ENCODE results near the gene PNPLA5. TPM values are rescaled to one million over a fixed set of nuclear protein-coding genes. Genes with fewer than 3 reads are reported as not detected.

PNPLA5 gene
- total RNA-seq, 1 experiment from 2014 or later, result 5.3 TPM

DNA sequence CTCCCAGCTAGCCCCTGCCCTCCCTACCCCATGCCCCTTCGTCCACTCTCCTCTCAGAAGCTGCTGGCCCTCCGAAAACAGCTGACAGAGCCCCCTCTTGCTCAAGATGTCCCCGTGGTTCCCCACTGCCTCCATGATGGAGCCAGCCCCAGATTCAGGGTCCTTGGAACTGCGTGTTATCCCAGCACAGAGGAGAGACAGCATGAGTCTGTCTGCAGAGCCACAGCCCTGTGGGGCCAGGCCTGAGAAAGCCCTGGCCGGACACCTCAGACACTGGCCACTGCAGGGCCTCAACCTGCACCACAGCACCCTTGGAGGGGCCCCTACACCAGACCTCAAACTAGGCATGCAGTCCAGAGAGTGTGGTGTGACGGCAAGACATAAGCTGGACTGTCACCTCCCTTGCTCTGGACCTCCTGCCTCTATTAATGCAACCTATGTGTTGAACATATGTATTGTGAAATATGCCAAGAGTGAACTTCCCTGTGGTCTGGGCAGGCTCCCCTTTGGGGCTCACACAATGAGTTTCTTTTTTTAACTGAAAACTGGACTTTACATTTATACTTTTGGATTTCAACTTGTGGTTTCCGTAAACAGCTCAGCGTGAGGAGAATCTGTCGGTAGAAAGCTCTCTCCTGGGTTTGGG, 9.6 kb downstream of the PNPLA5 start:
- H3K4me1 Mint-ChIP-seq, result peaks cover 4% of the 10 kb centered on the region
- no peak overlapping the region for H3K27ac Mint-ChIP-seq
- DNase-seq (ENCODE audit: low spot score), result no peak
- no peaks in the 10 kb centered on the region for H3K27me3 Mint-ChIP-seq (ENCODE audit: low read depth)
- ATAC-seq, result no peak
- ChIA-PET POLR2A (no interaction called here), CTCF (interaction anchor here (0.6 to 4.5 kb wide), 50 partner anchors 8 to 802 kb away, joined by 3 to 162 read pairs (median 5); partner anchors contain the start of genes EFCAB6, PNPLA3, PNPLA5 and SAMM50)
- H3K9me3 Mint-ChIP-seq, result no peaks in the 10 kb centered on the region
- no peak overlapping the region for H3K4me3 Mint-ChIP-seq
- H3K36me3 Mint-ChIP-seq, result no peaks in the 10 kb centered on the region; the same call in 1 of the 2 replicates
- TF ChIP-seq TEAD1 (CRISPR knock-in tag; IDR thresholded peaks at IDR 0.05), result no peak
- TF ChIP-seq NFE2L1 (CRISPR knock-in tag; IDR thresholded peaks at IDR 0.05), result no peak
- TF ChIP-seq CBFB (CRISPR knock-in tag; IDR thresholded peaks at IDR 0.05; ENCODE audit: low read depth), result no peak
- TF ChIP-seq STAT6 (CRISPR knock-in tag; conservative IDR thresholded peaks at IDR 0.05; ENCODE audit: low read depth), result no peak
- TF ChIP-seq ZNF671 (CRISPR knock-in tag; IDR thresholded peaks at IDR 0.05), result no peak
- TF ChIP-seq, protein P1, sequence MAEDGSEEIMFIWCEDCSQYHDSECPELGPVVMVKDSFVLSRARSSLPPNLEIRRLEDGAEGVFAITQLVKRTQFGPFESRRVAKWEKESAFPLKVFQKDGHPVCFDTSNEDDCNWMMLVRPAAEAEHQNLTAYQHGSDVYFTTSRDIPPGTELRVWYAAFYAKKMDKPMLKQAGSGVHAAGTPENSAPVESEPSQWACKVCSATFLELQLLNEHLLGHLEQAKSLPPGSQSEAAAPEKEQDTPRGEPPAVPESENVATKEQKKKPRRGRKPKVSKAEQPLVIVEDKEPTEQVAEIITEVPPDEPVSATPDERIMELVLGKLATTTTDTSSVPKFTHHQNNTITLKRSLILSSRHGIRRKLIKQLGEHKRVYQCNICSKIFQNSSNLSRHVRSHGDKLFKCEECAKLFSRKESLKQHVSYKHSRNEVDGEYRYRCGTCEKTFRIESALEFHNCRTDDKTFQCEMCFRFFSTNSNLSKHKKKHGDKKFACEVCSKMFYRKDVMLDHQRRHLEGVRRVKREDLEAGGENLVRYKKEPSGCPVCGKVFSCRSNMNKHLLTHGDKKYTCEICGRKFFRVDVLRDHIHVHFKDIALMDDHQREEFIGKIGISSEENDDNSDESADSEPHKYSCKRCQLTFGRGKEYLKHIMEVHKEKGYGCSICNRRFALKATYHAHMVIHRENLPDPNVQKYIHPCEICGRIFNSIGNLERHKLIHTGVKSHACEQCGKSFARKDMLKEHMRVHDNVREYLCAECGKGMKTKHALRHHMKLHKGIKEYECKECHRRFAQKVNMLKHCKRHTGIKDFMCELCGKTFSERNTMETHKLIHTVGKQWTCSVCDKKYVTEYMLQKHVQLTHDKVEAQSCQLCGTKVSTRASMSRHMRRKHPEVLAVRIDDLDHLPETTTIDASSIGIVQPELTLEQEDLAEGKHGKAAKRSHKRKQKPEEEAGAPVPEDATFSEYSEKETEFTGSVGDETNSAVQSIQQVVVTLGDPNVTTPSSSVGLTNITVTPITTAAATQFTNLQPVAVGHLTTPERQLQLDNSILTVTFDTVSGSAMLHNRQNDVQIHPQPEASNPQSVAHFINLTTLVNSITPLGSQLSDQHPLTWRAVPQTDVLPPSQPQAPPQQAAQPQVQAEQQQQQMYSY (CRISPR knock-in tag; IDR thresholded peaks at IDR 0.05), result no peak
- TF ChIP-seq, protein P2, sequence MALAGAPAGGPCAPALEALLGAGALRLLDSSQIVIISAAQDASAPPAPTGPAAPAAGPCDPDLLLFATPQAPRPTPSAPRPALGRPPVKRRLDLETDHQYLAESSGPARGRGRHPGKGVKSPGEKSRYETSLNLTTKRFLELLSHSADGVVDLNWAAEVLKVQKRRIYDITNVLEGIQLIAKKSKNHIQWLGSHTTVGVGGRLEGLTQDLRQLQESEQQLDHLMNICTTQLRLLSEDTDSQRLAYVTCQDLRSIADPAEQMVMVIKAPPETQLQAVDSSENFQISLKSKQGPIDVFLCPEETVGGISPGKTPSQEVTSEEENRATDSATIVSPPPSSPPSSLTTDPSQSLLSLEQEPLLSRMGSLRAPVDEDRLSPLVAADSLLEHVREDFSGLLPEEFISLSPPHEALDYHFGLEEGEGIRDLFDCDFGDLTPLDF (CRISPR knock-in tag; IDR thresholded peaks at IDR 0.05), result no peak
- TF ChIP-seq, protein P3, sequence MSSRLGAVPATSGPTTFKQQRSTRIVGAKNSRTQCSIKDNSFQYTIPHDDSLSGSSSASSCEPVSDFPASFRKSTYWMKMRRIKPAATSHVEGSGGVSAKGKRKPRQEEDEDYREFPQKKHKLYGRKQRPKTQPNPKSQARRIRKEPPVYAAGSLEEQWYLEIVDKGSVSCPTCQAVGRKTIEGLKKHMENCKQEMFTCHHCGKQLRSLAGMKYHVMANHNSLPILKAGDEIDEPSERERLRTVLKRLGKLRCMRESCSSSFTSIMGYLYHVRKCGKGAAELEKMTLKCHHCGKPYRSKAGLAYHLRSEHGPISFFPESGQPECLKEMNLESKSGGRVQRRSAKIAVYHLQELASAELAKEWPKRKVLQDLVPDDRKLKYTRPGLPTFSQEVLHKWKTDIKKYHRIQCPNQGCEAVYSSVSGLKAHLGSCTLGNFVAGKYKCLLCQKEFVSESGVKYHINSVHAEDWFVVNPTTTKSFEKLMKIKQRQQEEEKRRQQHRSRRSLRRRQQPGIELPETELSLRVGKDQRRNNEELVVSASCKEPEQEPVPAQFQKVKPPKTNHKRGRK (CRISPR knock-in tag; IDR thresholded peaks at IDR 0.05; ENCODE audit: borderline replicate concordance), result no peak
- TF ChIP-seq, protein P4, sequence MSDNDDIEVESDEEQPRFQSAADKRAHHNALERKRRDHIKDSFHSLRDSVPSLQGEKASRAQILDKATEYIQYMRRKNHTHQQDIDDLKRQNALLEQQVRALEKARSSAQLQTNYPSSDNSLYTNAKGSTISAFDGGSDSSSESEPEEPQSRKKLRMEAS (CRISPR knock-in tag; IDR thresholded peaks at IDR 0.05), result no peak
- no peak for TF ChIP-seq ZNF396 (CRISPR knock-in tag; IDR thresholded peaks at IDR 0.05; ENCODE audit: borderline replicate concordance)
- TF ChIP-seq ZNF121 (CRISPR knock-in tag; IDR thresholded peaks at IDR 0.05), result no peak
- no peak for TF ChIP-seq JUN (CRISPR knock-in tag; IDR thresholded peaks at IDR 0.05)
- TF ChIP-seq USF1 (CRISPR knock-in tag; IDR thresholded peaks at IDR 0.05), result no peak
- TF ChIP-seq, protein P5, sequence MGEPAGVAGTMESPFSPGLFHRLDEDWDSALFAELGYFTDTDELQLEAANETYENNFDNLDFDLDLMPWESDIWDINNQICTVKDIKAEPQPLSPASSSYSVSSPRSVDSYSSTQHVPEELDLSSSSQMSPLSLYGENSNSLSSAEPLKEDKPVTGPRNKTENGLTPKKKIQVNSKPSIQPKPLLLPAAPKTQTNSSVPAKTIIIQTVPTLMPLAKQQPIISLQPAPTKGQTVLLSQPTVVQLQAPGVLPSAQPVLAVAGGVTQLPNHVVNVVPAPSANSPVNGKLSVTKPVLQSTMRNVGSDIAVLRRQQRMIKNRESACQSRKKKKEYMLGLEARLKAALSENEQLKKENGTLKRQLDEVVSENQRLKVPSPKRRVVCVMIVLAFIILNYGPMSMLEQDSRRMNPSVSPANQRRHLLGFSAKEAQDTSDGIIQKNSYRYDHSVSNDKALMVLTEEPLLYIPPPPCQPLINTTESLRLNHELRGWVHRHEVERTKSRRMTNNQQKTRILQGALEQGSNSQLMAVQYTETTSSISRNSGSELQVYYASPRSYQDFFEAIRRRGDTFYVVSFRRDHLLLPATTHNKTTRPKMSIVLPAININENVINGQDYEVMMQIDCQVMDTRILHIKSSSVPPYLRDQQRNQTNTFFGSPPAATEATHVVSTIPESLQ (CRISPR knock-in tag; IDR thresholded peaks at IDR 0.05), result no peak
